ENCODE data around the gene AADACL3.

DNA sequence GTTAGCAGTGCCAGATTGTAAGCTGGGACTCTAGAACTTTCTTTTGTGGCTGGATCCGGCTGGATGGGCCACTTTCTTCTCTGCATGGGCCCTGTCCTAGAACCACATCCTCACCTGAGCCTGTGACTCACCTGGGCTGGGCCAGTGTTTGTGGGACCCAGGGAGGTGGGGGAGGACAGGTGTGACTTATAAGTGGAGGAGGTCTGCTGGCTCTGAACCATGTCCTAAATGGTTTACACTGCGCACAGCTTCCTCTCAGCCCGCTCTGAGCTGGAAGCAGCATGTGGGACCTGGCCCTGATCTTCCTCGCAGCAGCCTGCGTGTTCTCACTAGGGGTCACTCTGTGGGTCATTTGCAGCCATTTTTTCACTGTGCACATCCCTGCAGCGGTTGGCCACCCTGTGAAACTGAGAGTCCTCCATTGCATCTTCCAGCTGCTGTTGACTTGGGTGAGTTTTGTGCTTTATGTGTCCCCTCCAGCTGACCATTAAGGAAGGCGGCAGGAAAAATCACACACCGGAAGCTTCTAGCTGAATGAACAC, at the start of gene AADACL3:
- TF ChIP-seq, protein P1, sequence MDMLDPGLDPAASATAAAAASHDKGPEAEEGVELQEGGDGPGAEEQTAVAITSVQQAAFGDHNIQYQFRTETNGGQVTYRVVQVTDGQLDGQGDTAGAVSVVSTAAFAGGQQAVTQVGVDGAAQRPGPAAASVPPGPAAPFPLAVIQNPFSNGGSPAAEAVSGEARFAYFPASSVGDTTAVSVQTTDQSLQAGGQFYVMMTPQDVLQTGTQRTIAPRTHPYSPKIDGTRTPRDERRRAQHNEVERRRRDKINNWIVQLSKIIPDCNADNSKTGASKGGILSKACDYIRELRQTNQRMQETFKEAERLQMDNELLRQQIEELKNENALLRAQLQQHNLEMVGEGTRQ (IDR thresholded peaks at IDR 0.05; ENCODE audit: borderline replicate concordance, low read depth, low read length), result no peak
- TF ChIP-seq POLR2A (IDR thresholded peaks at IDR 0.05; ENCODE audit: low read depth, low read length) (no peak), SPI1 (IDR thresholded peaks at IDR 0.05; ENCODE audit: borderline replicate concordance, insufficient read depth, low read depth, low read length) (no peak), YY1 (IDR thresholded peaks at IDR 0.05; ENCODE audit: low read depth, low read length) (no peak), EGR1 (IDR thresholded peaks at IDR 0.05; ENCODE audit: borderline replicate concordance in 1 of 2, low read depth in 2 of 2, low read length in 2 of 2) (no peak), JUNB (IDR thresholded peaks at IDR 0.05) (no peak), HDAC6 (IDR thresholded peaks at IDR 0.05; ENCODE audit: unreplicated experiment) (no peak)
- TF ChIP-seq, protein P2, sequence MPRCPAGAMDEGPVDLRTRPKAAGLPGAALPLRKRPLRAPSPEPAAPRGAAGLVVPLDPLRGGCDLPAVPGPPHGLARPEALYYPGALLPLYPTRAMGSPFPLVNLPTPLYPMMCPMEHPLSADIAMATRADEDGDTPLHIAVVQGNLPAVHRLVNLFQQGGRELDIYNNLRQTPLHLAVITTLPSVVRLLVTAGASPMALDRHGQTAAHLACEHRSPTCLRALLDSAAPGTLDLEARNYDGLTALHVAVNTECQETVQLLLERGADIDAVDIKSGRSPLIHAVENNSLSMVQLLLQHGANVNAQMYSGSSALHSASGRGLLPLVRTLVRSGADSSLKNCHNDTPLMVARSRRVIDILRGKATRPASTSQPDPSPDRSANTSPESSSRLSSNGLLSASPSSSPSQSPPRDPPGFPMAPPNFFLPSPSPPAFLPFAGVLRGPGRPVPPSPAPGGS (IDR thresholded peaks at IDR 0.05; ENCODE audit: borderline replicate concordance, insufficient read depth, low read depth, low read length, poor library complexity, severe bottlenecking), result no peak
- TF ChIP-seq, protein P3, sequence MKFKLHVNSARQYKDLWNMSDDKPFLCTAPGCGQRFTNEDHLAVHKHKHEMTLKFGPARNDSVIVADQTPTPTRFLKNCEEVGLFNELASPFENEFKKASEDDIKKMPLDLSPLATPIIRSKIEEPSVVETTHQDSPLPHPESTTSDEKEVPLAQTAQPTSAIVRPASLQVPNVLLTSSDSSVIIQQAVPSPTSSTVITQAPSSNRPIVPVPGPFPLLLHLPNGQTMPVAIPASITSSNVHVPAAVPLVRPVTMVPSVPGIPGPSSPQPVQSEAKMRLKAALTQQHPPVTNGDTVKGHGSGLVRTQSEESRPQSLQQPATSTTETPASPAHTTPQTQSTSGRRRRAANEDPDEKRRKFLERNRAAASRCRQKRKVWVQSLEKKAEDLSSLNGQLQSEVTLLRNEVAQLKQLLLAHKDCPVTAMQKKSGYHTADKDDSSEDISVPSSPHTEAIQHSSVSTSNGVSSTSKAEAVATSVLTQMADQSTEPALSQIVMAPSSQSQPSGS (IDR thresholded peaks at IDR 0.05; ENCODE audit: low read length), result no peak
- TF ChIP-seq, protein P4, sequence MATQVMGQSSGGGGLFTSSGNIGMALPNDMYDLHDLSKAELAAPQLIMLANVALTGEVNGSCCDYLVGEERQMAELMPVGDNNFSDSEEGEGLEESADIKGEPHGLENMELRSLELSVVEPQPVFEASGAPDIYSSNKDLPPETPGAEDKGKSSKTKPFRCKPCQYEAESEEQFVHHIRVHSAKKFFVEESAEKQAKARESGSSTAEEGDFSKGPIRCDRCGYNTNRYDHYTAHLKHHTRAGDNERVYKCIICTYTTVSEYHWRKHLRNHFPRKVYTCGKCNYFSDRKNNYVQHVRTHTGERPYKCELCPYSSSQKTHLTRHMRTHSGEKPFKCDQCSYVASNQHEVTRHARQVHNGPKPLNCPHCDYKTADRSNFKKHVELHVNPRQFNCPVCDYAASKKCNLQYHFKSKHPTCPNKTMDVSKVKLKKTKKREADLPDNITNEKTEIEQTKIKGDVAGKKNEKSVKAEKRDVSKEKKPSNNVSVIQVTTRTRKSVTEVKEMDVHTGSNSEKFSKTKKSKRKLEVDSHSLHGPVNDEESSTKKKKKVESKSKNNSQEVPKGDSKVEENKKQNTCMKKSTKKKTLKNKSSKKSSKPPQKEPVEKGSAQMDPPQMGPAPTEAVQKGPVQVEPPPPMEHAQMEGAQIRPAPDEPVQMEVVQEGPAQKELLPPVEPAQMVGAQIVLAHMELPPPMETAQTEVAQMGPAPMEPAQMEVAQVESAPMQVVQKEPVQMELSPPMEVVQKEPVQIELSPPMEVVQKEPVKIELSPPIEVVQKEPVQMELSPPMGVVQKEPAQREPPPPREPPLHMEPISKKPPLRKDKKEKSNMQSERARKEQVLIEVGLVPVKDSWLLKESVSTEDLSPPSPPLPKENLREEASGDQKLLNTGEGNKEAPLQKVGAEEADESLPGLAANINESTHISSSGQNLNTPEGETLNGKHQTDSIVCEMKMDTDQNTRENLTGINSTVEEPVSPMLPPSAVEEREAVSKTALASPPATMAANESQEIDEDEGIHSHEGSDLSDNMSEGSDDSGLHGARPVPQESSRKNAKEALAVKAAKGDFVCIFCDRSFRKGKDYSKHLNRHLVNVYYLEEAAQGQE (IDR thresholded peaks at IDR 0.05; ENCODE audit: low read depth, low read length), result no peak

All from GM12878 (cell line).